PC-9 (cell line): ENCODE data around the gene IMP4.

Experiments
- EZH2 ChIP-seq: fragments of 200-600 bp; sonication (generic); IDR thresholded peaks from 2 replicates; pipeline ENCODE4 v1.8.0; 2017; ENCODE audit warnings: antibody characterized with exemption, low read depth
- TF ChIP-seq, protein P1 (sequence below): fragments of 200-600 bp; sonication (generic); conservative IDR thresholded peaks from 2 replicates; pipeline ENCODE4 v1.6.1; 2017; ENCODE audit warnings: mixed run types, antibody characterized with exemption, mild to moderate bottlenecking, moderate library complexity

DNA sequence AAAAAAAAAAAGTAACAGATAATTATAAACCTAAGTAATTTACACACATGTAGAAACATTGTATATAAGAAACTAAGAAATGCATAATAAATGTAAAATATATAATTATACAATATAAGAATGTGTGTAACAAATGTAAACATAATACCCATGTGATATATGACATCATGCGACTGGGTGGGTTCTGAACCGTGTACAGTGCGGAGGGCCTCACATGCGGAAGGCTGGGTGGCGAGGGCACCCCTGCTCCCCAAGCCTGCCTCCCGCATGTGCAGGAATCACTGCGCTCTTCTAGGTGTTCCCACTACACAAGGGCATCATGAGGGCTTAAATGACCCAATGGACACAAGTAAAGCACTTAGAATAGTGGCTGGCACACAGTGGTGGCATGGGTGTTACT lies 15.2 kb downstream of the IMP4 start:
- TF ChIP-seq, protein P1, sequence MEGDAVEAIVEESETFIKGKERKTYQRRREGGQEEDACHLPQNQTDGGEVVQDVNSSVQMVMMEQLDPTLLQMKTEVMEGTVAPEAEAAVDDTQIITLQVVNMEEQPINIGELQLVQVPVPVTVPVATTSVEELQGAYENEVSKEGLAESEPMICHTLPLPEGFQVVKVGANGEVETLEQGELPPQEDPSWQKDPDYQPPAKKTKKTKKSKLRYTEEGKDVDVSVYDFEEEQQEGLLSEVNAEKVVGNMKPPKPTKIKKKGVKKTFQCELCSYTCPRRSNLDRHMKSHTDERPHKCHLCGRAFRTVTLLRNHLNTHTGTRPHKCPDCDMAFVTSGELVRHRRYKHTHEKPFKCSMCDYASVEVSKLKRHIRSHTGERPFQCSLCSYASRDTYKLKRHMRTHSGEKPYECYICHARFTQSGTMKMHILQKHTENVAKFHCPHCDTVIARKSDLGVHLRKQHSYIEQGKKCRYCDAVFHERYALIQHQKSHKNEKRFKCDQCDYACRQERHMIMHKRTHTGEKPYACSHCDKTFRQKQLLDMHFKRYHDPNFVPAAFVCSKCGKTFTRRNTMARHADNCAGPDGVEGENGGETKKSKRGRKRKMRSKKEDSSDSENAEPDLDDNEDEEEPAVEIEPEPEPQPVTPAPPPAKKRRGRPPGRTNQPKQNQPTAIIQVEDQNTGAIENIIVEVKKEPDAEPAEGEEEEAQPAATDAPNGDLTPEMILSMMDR: no peak
- no peak for TF ChIP-seq EZH2
